K562 (cell line): ENCODE data around the gene IFITM2. TPM values are rescaled to one million over a fixed set of nuclear protein-coding genes. Genes with fewer than 3 reads are reported as not detected.
A peak's percentile ranks its signal among the peaks of the same experiment; 100 is the strongest.

Experiments used
- ATF1 ChIP-seq, 2 experiments: fragments of 450-650 bp in 1 of 2; IDR thresholded peaks; 2 replicates each; pipeline ENCODE4 v1.6.1; 2016; ENCODE audit warnings: missing compliant biosample characterization in 1 of 2, missing genetic modification characterization in 1 of 2
- BRF1 ChIP-seq: IDR thresholded peaks from 3 replicates; pipeline ENCODE4 v1.6.1; 2011; ENCODE audit warnings: borderline replicate concordance, mild to moderate bottlenecking; ENCODE audit not compliant: insufficient read length; ENCODE audit errors: extremely low read depth
- CBX3 ChIP-seq, 2 experiments: IDR thresholded peaks; 1 replicate in 1 of 2; 2 replicates in 1 of 2; pipeline ENCODE4 v1.6.1; 2012; ENCODE audit warnings: inconsistent platforms in 2 of 2, low read length in 2 of 2, borderline replicate concordance in 1 of 2, control low read depth in 1 of 2
- ELF4 ChIP-seq: fragments of 450-650 bp; formaldehyde crosslinking; IDR thresholded peaks from 2 replicates; pipeline ENCODE4 v1.4.0; 2022; ENCODE audit warnings: missing genetic modification characterization
- GABPA ChIP-seq: fragments of 200-800 bp; sonication (Bioruptor generic); conservative IDR thresholded peaks from 2 replicates; pipeline ENCODE4 v1.6.1; 2016; ENCODE audit warnings: low read depth, missing genetic modification characterization, missing compliant biosample characterization
- MTA2 ChIP-seq: fragments of 450-650 bp; IDR thresholded peaks from 2 replicates; pipeline ENCODE4 v1.6.1; 2016; ENCODE audit warnings: low read depth
- NR4A1 ChIP-seq, 2 experiments: fragments of 250-450 bp in 1 of 2; fragments of 450-650 bp in 1 of 2; sonication (Bioruptor Pico) in 1 of 2; IDR thresholded peaks; 2 replicates each; pipeline versions ENCODE4 v1.4.0 to v1.6.1; 2016 to 2020; ENCODE audit warnings: mild to moderate bottlenecking in 2 of 2, missing compliant biosample characterization in 1 of 2, missing genetic modification characterization in 1 of 2, moderate library complexity in 1 of 2
- PTBP1 ChIP-seq: fragments of 200-400 bp; formaldehyde crosslinking; IDR thresholded peaks from 2 replicates; pipeline ENCODE4 v1.6.1; 2017; ENCODE audit warnings: low read depth, low read length
- PTRF ChIP-seq: fragments of 450-650 bp; IDR thresholded peaks from 2 replicates; pipeline ENCODE4 v1.6.1; 2016; ENCODE audit warnings: mild to moderate bottlenecking, missing genetic modification characterization, missing compliant biosample characterization
- SAP30 ChIP-seq: fragments of 200-600 bp; sonication (generic); IDR thresholded peaks from 2 replicates; pipeline ENCODE4 v1.6.1; 2012; ENCODE audit warnings: borderline replicate concordance, low read depth, mild to moderate bottlenecking, moderate library complexity, low read length, control low read depth, inconsistent platforms; ENCODE audit not compliant: insufficient read depth, poor library complexity, severe bottlenecking
- SMAD3 ChIP-seq: fragments of 450-650 bp; formaldehyde crosslinking; conservative IDR thresholded peaks from 2 replicates; pipeline ENCODE4 v1.4.0; 2020; ENCODE audit warnings: mild to moderate bottlenecking
- SMARCA4 ChIP-seq: fragments of 450-650 bp; IDR thresholded peaks from 2 replicates; pipeline ENCODE4 v1.6.1; 2016
- SUPT5H ChIP-seq: fragments of 450-650 bp; IDR thresholded peaks from 2 replicates; pipeline ENCODE4 v1.6.1; 2016
- ZBTB1 ChIP-seq: sonication (generic); formaldehyde crosslinking; IDR thresholded peaks from 2 replicates; pipeline ENCODE4 v1.8.1; 2023; ENCODE audit warnings: missing genetic modification reagents, low read depth, mild to moderate bottlenecking, borderline replicate concordance
- ZNF324 ChIP-seq: fragments of 250-450 bp; sonication (Bioruptor Pico); IDR thresholded peaks from 2 replicates; pipeline ENCODE4 v1.4.0; 2020; ENCODE audit warnings: mild to moderate bottlenecking
- ZNF75A ChIP-seq: fragments of 450-650 bp; formaldehyde crosslinking; IDR thresholded peaks from 2 replicates; pipeline ENCODE4 v1.4.0; 2020; ENCODE audit warnings: mild to moderate bottlenecking
- polyA plus RNA-seq, 8 experiments: library from polyadenylated mRNA; depleted of rRNA in 4 of 8; stranded (reverse) in 5 of 8; unstranded in 3 of 8; fragments of >200 nt; fragmentation: Nextera tagmentation in 2 of 8; fragmentation: Illumina TruSeq in 1 of 8; extraction: Ambion mirVana in 2 of 8; extraction: Trizol in 1 of 8; gene quantifications; 2 replicates each; pipeline versions ENCODE4 v1.2.1 to v1.2.3, GENCODE V29; 2011 to 2014; ENCODE audit warnings: inconsistent platforms in 1 of 8, missing spikeins in 1 of 8
- total RNA-seq, 7 experiments: library from RNA; depleted of rRNA in 6 of 7; stranded (reverse); fragments of >200 nt in 6 of 7; fragmentation: Illumina TruSeq in 2 of 7; extraction: Trizol in 2 of 7; gene quantifications; 2 replicates each; pipeline versions ENCODE4 v1.2.1 to v1.2.3, GENCODE V29; 2011 to 2021; ENCODE audit warnings: low replicate concordance in 1 of 7
- TF ChIP-seq, protein P1 (sequence below): sonication (generic); formaldehyde crosslinking; IDR thresholded peaks from 2 replicates; pipeline ENCODE4 v1.8.1; 2023; ENCODE audit warnings: mild to moderate bottlenecking, missing genetic modification reagents
- TF ChIP-seq, protein P2 (sequence below): IDR thresholded peaks from 2 replicates; pipeline ENCODE4 v1.6.1; 2016; ENCODE audit warnings: missing genetic modification characterization, missing compliant biosample characterization
- TF ChIP-seq, protein P3 (sequence below): sonication (generic); formaldehyde crosslinking; IDR thresholded peaks from 2 replicates; pipeline ENCODE4 v1.9.0; 2022; ENCODE audit warnings: mild to moderate bottlenecking, missing genetic modification reagents

The IFITM2 gene
- total and polyA plus RNA-seq, 9 of the 15 experiments (the other 6 are each of a cell fraction or from before 2014, with no cell fraction given) = 52.8 to 4,872 (median 356) TPM

DNA sequence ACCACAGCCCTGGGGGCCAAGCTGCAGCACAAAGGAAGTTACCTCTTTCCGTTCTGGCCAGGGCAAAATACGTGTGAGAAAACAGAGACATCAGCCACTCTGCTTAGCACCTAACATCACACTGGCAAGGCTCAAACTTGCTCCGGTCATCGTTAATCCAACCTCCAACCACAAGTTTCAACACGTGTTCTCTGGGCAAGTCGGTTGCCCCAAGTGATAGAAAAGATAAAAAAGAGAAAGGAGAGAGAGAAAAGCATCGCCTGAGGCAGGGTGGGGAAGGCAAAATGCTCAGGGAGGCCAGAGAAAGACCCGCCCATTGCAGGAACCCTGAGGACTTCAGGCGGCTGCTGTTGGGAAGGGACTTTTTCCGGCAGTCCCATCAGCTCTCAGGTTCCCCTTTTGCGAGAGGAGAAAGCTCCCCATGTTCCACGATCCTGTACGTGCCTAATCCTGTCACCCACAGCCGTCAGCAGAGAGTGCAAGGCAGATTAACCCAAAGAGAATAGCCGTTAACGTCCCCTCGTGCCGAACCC lies 43.2 kb downstream of the IFITM2 start (continued):
- TF ChIP-seq ZNF324 (CRISPR knock-in tag) (peak; percentile 5; the same call in 1 of the 2 replicates), PTRF (tag) (peak; percentile 54; the same call in 1 of the 2 replicates), NR4A1 (CRISPR knock-in tag; IDR thresholded peaks at IDR 0.05) (peak; percentile 67; the same call in 1 of the 2 replicates), NR4A1 (tag; IDR thresholded peaks at IDR 0.05) (peak; percentile 60; the same call in 1 of the 2 replicates), ATF1 (CRISPR knock-in tag; IDR thresholded peaks at IDR 0.05) (no peak), ATF1 (tag; IDR thresholded peaks at IDR 0.05) (peak; percentile 51), PTBP1 (no peak), SMARCA4 (peak; percentile 60; the same call in 1 of the 2 replicates), SAP30 (no peak), SUPT5H (peak; percentile 46; the same call in 1 of the 2 replicates), SMAD3 (CRISPR knock-in tag) (peak; percentile 74; the same call in 1 of the 2 replicates), CBX3 (IDR thresholded peaks at IDR 0.05; ENCODE audit: borderline replicate concordance in 1 of 2, low read length in 2 of 2) (peak in 1 of 2 experiments; percentile 25; a peak in 1 of 3 replicates), GABPA (tag) (peak; percentile 61), ZBTB1 (CRISPR knock-in tag) (no peak), ELF4 (CRISPR knock-in tag) (0 out of 2 replicates have a peak, but pooled peaks have one; percentile 73), MTA2 (peak; percentile 30; the same call in 1 of the 2 replicates), BRF1 (no peak), ZNF75A (peak; percentile 78; the same call in 1 of the 2 replicates)
- TF ChIP-seq, protein P1, sequence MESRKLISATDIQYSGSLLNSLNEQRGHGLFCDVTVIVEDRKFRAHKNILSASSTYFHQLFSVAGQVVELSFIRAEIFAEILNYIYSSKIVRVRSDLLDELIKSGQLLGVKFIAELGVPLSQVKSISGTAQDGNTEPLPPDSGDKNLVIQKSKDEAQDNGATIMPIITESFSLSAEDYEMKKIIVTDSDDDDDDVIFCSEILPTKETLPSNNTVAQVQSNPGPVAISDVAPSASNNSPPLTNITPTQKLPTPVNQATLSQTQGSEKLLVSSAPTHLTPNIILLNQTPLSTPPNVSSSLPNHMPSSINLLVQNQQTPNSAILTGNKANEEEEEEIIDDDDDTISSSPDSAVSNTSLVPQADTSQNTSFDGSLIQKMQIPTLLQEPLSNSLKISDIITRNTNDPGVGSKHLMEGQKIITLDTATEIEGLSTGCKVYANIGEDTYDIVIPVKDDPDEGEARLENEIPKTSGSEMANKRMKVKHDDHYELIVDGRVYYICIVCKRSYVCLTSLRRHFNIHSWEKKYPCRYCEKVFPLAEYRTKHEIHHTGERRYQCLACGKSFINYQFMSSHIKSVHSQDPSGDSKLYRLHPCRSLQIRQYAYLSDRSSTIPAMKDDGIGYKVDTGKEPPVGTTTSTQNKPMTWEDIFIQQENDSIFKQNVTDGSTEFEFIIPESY (CRISPR knock-in tag) = peak; percentile 70; the same call in 1 of the 2 replicates
- TF ChIP-seq, protein P2, sequence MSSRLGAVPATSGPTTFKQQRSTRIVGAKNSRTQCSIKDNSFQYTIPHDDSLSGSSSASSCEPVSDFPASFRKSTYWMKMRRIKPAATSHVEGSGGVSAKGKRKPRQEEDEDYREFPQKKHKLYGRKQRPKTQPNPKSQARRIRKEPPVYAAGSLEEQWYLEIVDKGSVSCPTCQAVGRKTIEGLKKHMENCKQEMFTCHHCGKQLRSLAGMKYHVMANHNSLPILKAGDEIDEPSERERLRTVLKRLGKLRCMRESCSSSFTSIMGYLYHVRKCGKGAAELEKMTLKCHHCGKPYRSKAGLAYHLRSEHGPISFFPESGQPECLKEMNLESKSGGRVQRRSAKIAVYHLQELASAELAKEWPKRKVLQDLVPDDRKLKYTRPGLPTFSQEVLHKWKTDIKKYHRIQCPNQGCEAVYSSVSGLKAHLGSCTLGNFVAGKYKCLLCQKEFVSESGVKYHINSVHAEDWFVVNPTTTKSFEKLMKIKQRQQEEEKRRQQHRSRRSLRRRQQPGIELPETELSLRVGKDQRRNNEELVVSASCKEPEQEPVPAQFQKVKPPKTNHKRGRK (tag) = no peak
- TF ChIP-seq, protein P3, sequence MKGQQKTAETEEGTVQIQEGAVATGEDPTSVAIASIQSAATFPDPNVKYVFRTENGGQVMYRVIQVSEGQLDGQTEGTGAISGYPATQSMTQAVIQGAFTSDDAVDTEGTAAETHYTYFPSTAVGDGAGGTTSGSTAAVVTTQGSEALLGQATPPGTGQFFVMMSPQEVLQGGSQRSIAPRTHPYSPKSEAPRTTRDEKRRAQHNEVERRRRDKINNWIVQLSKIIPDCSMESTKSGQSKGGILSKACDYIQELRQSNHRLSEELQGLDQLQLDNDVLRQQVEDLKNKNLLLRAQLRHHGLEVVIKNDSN (CRISPR knock-in tag) = peak; percentile 66
